ENCODE results near the gene IQGAP2.

DNA sequence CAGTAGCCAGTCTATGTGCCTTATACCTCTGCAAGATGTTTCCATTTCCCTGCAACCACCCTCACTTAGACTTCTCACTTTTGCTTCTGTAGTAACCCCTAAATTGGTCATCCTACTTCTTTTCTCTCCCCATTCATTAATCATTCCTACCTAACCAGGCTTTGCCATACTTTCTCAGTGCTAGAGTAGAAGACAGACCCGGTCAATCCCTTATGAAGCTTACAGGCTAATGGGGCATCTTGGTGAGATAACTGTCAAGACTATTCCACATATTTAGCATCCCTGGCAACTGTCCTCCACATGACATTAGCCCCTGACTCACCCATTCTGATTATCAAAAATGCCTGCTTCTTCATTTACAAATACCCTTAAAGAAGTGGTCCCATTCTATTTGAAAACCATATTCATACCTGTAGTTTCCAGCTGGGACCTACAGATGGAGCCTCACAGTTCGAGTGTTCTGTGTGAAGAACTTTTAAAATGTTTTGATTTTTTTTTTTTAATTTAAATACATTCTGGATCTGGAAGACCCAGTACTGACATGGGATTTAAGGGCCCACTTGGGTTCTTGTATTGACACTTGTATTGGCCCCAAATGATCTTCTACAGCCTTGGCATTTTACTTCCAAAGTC is 199.1 kb downstream of the IQGAP2 start:
- TF ChIP-seq CTCF (IDR thresholded peaks at IDR 0.05) (no peak), POLR2A (IDR thresholded peaks at IDR 0.05) (no peak)
